ENCODE data around the gene DND1. TPM values are rescaled to one million over a fixed set of nuclear protein-coding genes. Genes with fewer than 3 reads are reported as not detected.

The DND1 gene
- total RNA-seq, 1 donor from 2014 or later = 1.7 TPM

- Mint-ChIP-seq H3K9me3 (ENCODE audit: unreplicated experiment) (peaks cover 17% of the 10 kb centered on the region), H3K27me3 (ENCODE audit: low read depth, unreplicated experiment) (no peaks in the 10 kb centered on the region), H3K36me3 (ENCODE audit: low read depth, unreplicated experiment) (peaks cover 2% of the 10 kb centered on the region), H3K4me1 (ENCODE audit: low read depth, unreplicated experiment) (no peaks in the 10 kb centered on the region), H3K27ac (ENCODE audit: unreplicated experiment) (no peak overlapping the region), H3K4me3 (ENCODE audit: unreplicated experiment) (no peak overlapping the region)
- H2AFZ ChIP-seq (ENCODE audit: low read depth, low read length) = peak overlapping the region; percentile 94
- no peak overlapping the region for H3K27ac ChIP-seq (ENCODE audit: low read depth, low read length)
- peak overlapping the region; percentile 60 for H3K4me3 ChIP-seq (ENCODE audit: insufficient read depth, low read depth, low read length)
- FAIRE-seq (no peak), DNase-seq (ENCODE audit: low read depth) (peak; percentile 59)
- H3K36me3 ChIP-seq (ENCODE audit: insufficient read depth, low read length) = no peaks in the 10 kb centered on the region
- peak; percentile 78 for TF ChIP-seq EZH2 (IDR thresholded peaks at IDR 0.05; ENCODE audit: insufficient read depth, low read length)
- TF ChIP-seq, protein P1, sequence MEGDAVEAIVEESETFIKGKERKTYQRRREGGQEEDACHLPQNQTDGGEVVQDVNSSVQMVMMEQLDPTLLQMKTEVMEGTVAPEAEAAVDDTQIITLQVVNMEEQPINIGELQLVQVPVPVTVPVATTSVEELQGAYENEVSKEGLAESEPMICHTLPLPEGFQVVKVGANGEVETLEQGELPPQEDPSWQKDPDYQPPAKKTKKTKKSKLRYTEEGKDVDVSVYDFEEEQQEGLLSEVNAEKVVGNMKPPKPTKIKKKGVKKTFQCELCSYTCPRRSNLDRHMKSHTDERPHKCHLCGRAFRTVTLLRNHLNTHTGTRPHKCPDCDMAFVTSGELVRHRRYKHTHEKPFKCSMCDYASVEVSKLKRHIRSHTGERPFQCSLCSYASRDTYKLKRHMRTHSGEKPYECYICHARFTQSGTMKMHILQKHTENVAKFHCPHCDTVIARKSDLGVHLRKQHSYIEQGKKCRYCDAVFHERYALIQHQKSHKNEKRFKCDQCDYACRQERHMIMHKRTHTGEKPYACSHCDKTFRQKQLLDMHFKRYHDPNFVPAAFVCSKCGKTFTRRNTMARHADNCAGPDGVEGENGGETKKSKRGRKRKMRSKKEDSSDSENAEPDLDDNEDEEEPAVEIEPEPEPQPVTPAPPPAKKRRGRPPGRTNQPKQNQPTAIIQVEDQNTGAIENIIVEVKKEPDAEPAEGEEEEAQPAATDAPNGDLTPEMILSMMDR (IDR thresholded peaks at IDR 0.05; ENCODE audit: insufficient read depth, low read depth, low read length) = no peak
- H3K4me2 ChIP-seq (ENCODE audit: low read length) = peak overlapping the region; percentile 85
- H4K20me1 ChIP-seq (ENCODE audit: insufficient read depth, low read length) = no peaks in the 10 kb centered on the region
- H3K9me3 ChIP-seq (ENCODE audit: insufficient read depth, low read depth, low read length) = peaks cover 9% of the 10 kb centered on the region
- peaks cover 22% of the 10 kb centered on the region for H3K27me3 ChIP-seq (ENCODE audit: insufficient read depth, low read length)
- H3K9ac ChIP-seq (ENCODE audit: low read length) = peak overlapping the region; percentile 12
- peaks cover 16% of the 10 kb centered on the region for H3K4me1 ChIP-seq (ENCODE audit: insufficient read depth, low read length)
- H3K79me2 ChIP-seq (ENCODE audit: insufficient read depth, low read length) = no peaks in the 10 kb centered on the region
Observed at GRCh38 chr5:140632366-140633020, 40.9 kb downstream of the DND1 start.

DNA sequence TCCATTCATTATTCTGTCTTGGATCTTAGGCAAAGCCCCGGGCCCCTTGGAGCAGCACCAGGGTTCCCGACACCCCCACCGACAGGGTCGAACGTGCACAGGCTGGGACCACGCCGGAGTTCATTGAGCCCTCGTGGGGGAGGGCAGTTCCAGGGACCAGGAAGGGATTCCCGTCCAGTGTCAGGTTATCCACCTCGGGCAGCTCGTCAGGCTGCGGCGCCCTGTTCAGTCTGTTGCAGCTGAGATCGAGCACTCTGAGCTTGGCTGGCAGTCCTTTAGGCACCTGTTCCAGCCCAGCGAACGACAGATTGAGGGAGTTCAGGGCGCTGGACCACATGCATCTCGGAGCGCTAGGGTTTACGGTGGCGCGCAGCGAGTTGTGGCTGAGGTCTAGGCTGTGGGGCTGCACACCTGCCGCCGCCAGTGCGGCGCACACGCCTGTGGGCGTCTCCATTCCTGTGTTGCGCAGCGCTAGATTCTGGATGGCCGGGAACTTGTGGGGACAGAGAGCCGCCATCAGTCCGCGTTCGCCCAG, 41.5 kb downstream of the DND1 start:
- peaks cover 21% of the 10 kb centered on the region for H3K9me3 Mint-ChIP-seq (ENCODE audit: unreplicated experiment)
- FAIRE-seq (no peak), DNase-seq (ENCODE audit: low read depth) (no peak)
- no peaks in the 10 kb centered on the region for H3K27me3 Mint-ChIP-seq (ENCODE audit: low read depth, unreplicated experiment)
- peaks cover 16% of the 10 kb centered on the region for H3K4me1 ChIP-seq (ENCODE audit: insufficient read depth, low read length)
- TF ChIP-seq, protein P1 (IDR thresholded peaks at IDR 0.05; ENCODE audit: insufficient read depth, low read depth, low read length) = no peak
- peak; percentile 84 for TF ChIP-seq EZH2 (IDR thresholded peaks at IDR 0.05; ENCODE audit: insufficient read depth, low read length)
- H3K9ac ChIP-seq (ENCODE audit: low read length) = no peak overlapping the region
- peak overlapping the region; percentile 94 for H2AFZ ChIP-seq (ENCODE audit: low read depth, low read length)
- H3K27ac Mint-ChIP-seq (ENCODE audit: unreplicated experiment) = no peak overlapping the region
- peak overlapping the region; percentile 85 for H3K4me2 ChIP-seq (ENCODE audit: low read length)
- peak overlapping the region; percentile 60 for H3K4me3 ChIP-seq (ENCODE audit: insufficient read depth, low read depth, low read length)
- H3K27me3 ChIP-seq (ENCODE audit: insufficient read depth, low read length) = peaks cover 22% of the 10 kb centered on the region
- no peak overlapping the region for H3K4me3 Mint-ChIP-seq (ENCODE audit: unreplicated experiment)
- H3K79me2 ChIP-seq (ENCODE audit: insufficient read depth, low read length) = no peaks in the 10 kb centered on the region
- no peak overlapping the region for H3K27ac ChIP-seq (ENCODE audit: low read depth, low read length)
- H3K36me3 ChIP-seq (ENCODE audit: insufficient read depth, low read length) = no peaks in the 10 kb centered on the region
- peaks cover 2% of the 10 kb centered on the region for H3K36me3 Mint-ChIP-seq (ENCODE audit: low read depth, unreplicated experiment)
- no peaks in the 10 kb centered on the region for H3K4me1 Mint-ChIP-seq (ENCODE audit: low read depth, unreplicated experiment)
- peaks cover 9% of the 10 kb centered on the region for H3K9me3 ChIP-seq (ENCODE audit: insufficient read depth, low read depth, low read length)
- no peaks in the 10 kb centered on the region for H4K20me1 ChIP-seq (ENCODE audit: insufficient read depth, low read length)

DNA sequence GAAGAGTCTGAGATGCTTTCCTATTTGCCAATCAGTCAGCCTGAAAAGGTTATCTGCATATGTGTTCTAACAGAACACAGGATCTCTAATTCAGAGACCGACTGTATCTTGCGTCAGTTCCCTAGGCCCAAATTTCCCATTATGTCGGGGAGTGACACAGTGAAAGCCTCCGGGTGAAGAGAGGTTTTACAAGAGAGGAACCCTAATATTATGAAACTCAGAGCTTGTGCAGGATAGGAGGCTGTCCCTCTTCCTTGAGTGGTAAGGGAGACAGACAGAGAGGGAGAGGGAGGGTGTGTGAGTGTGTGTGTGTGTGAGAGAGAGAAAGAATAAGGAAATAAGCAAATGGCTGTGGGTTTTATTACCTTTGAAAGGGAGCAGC, 42.3 kb downstream of the DND1 start:
- FAIRE-seq = no peak
- H3K27ac Mint-ChIP-seq (ENCODE audit: unreplicated experiment) = no peak overlapping the region

More for the DNA sequence above, 42.3 kb downstream of the DND1 start:
- no peak overlapping the region for H3K4me3 Mint-ChIP-seq (ENCODE audit: unreplicated experiment)
- H3K27me3 Mint-ChIP-seq (ENCODE audit: low read depth, unreplicated experiment) = peaks cover 1% of the 10 kb centered on the region
- TF ChIP-seq, protein P1 (IDR thresholded peaks at IDR 0.05; ENCODE audit: insufficient read depth, low read depth, low read length) = no peak
- no peak for TF ChIP-seq EZH2 (IDR thresholded peaks at IDR 0.05; ENCODE audit: insufficient read depth, low read length)
- H3K27ac ChIP-seq (ENCODE audit: low read depth, low read length) = no peak overlapping the region
- no peak overlapping the region for H3K9ac ChIP-seq (ENCODE audit: low read length)
- H3K9me3 ChIP-seq (ENCODE audit: insufficient read depth, low read depth, low read length) = peaks cover 9% of the 10 kb centered on the region
- no peak for DNase-seq (ENCODE audit: low read depth)
- H3K9me3 Mint-ChIP-seq (ENCODE audit: unreplicated experiment) = peaks cover 24% of the 10 kb centered on the region
- H3K79me2 ChIP-seq (ENCODE audit: insufficient read depth, low read length) = no peaks in the 10 kb centered on the region
- no peaks in the 10 kb centered on the region for H4K20me1 ChIP-seq (ENCODE audit: insufficient read depth, low read length)
- H3K36me3 Mint-ChIP-seq (ENCODE audit: low read depth, unreplicated experiment) = peaks cover 2% of the 10 kb centered on the region
- peaks cover 22% of the 10 kb centered on the region for H3K27me3 ChIP-seq (ENCODE audit: insufficient read depth, low read length)
- no peaks in the 10 kb centered on the region for H3K4me1 Mint-ChIP-seq (ENCODE audit: low read depth, unreplicated experiment)
- H3K4me2 ChIP-seq (ENCODE audit: low read length) = no peak overlapping the region
- H2AFZ ChIP-seq (ENCODE audit: low read depth, low read length) = no peak overlapping the region
- no peaks in the 10 kb centered on the region for H3K36me3 ChIP-seq (ENCODE audit: insufficient read depth, low read length)
- H3K4me3 ChIP-seq (ENCODE audit: insufficient read depth, low read depth, low read length) = no peak overlapping the region
- peaks cover 16% of the 10 kb centered on the region for H3K4me1 ChIP-seq (ENCODE audit: insufficient read depth, low read length)
